HepG2 (cell line): ENCODE data around the gene PPP2R5D. TPM values are rescaled to one million over a fixed set of nuclear protein-coding genes. Genes with fewer than 3 reads are reported as not detected.

Experiments
- AGO1 ChIP-seq: fragments of 200-400 bp; formaldehyde crosslinking; IDR thresholded peaks from 2 replicates; pipeline ENCODE4 v1.6.1; 2017; ENCODE audit warnings: mild to moderate bottlenecking, low read depth, low read length, moderate library complexity; ENCODE audit not compliant: poor library complexity, severe bottlenecking
- BCL3 ChIP-seq: sonication (generic); formaldehyde crosslinking; IDR thresholded peaks from 2 replicates; pipeline ENCODE4 v1.5.1; 2020; ENCODE audit warnings: mild to moderate bottlenecking, missing genetic modification reagents, moderate library complexity
- NPAS2 ChIP-seq: sonication (generic); formaldehyde crosslinking; IDR thresholded peaks from 2 replicates; pipeline ENCODE4 v1.8.0; 2022; ENCODE audit warnings: mild to moderate bottlenecking, missing genetic modification reagents, borderline replicate concordance
- PBX3 ChIP-seq: sonication (generic); formaldehyde crosslinking; IDR thresholded peaks from 2 replicates; pipeline ENCODE4 v1.8.1; 2023; ENCODE audit warnings: missing genetic modification reagents, inconsistent platforms, borderline replicate concordance
- PHF8 ChIP-seq: sonication (generic); formaldehyde crosslinking; IDR thresholded peaks from 2 replicates; pipeline ENCODE4 v1.5.0; 2020; ENCODE audit warnings: missing genetic modification reagents
- PTBP1 ChIP-seq: fragments of 200-400 bp; formaldehyde crosslinking; IDR thresholded peaks from 2 replicates; pipeline ENCODE4 v1.6.1; 2018; ENCODE audit warnings: low read length, low read depth; ENCODE audit not compliant: poor library complexity, severe bottlenecking
- ZNF136 ChIP-seq: sonication (generic); formaldehyde crosslinking; IDR thresholded peaks from 2 replicates; pipeline ENCODE4 v1.8.1; 2022; ENCODE audit warnings: low read depth, mild to moderate bottlenecking, moderate library complexity, missing genetic modification reagents
- ZNF225 ChIP-seq: sonication (generic); formaldehyde crosslinking; IDR thresholded peaks from 2 replicates; pipeline ENCODE4 v1.4.0; 2020; ENCODE audit warnings: mild to moderate bottlenecking, missing genetic modification reagents
- ZNF3 ChIP-seq: IDR thresholded peaks from 2 replicates; pipeline ENCODE4 v1.7.0; 2017; ENCODE audit warnings: inconsistent platforms
- ZNF761 ChIP-seq: sonication (generic); formaldehyde crosslinking; conservative IDR thresholded peaks from 2 replicates; pipeline ENCODE4 v1.4.0; 2020; ENCODE audit warnings: mild to moderate bottlenecking, missing genetic modification reagents
- ZSCAN22 ChIP-seq: sonication (generic); formaldehyde crosslinking; IDR thresholded peaks from 2 replicates; pipeline ENCODE4 v1.4.0; 2020; ENCODE audit warnings: mild to moderate bottlenecking, missing genetic modification reagents
- polyA plus RNA-seq, 8 experiments: library from polyadenylated mRNA; depleted of rRNA in 3 of 8; stranded (reverse) in 7 of 8; unstranded in 1 of 8; fragments of >200 nt; fragmentation: Illumina TruSeq in 4 of 8; extraction: Trizol in 4 of 8; gene quantifications; 2 replicates each; pipeline versions ENCODE4 v1.2.1 to v1.2.3, GENCODE V29; 2011 to 2016; ENCODE audit warnings: low read depth in 4 of 8, missing spikeins in 1 of 8, mixed read lengths in 1 of 8; ENCODE audit not compliant: insufficient read depth in 1 of 8
- total RNA-seq, 5 experiments: library from RNA; depleted of rRNA; stranded (reverse); fragments of >200 nt; fragmentation: Illumina TruSeq; extraction: Trizol; gene quantifications; 2 replicates each; pipeline ENCODE4 v1.2.3, GENCODE V29; 2016; ENCODE audit warnings: low read depth in 1 of 5
- TF ChIP-seq, protein P1 (sequence below), 2 experiments: fragments of 450-650 bp in 1 of 2; sonication (generic) in 1 of 2; formaldehyde crosslinking in 1 of 2; IDR thresholded peaks; 2 replicates each; pipeline versions ENCODE4 v1.6.1 to v1.8.0; 2016 to 2022; ENCODE audit warnings: antibody characterized with exemption in 1 of 2, mild to moderate bottlenecking in 1 of 2, missing genetic modification reagents in 1 of 2
- TF ChIP-seq, protein P2 (sequence below): sonication (generic); formaldehyde crosslinking; IDR thresholded peaks from 2 replicates; pipeline ENCODE4 v1.4.0; 2020; ENCODE audit warnings: low read depth, mild to moderate bottlenecking, missing genetic modification reagents
- TF ChIP-seq, protein P3 (sequence below): sonication (generic); IDR thresholded peaks from 2 replicates; pipeline ENCODE4 v1.6.1; 2016; ENCODE audit warnings: low read depth, borderline replicate concordance

The PPP2R5D gene
- total and polyA plus RNA-seq, 2 of the 13 experiments (the other 11 are each of a cell fraction or from before 2014, with no cell fraction given): 53.7 to 60.4 TPM

DNA sequence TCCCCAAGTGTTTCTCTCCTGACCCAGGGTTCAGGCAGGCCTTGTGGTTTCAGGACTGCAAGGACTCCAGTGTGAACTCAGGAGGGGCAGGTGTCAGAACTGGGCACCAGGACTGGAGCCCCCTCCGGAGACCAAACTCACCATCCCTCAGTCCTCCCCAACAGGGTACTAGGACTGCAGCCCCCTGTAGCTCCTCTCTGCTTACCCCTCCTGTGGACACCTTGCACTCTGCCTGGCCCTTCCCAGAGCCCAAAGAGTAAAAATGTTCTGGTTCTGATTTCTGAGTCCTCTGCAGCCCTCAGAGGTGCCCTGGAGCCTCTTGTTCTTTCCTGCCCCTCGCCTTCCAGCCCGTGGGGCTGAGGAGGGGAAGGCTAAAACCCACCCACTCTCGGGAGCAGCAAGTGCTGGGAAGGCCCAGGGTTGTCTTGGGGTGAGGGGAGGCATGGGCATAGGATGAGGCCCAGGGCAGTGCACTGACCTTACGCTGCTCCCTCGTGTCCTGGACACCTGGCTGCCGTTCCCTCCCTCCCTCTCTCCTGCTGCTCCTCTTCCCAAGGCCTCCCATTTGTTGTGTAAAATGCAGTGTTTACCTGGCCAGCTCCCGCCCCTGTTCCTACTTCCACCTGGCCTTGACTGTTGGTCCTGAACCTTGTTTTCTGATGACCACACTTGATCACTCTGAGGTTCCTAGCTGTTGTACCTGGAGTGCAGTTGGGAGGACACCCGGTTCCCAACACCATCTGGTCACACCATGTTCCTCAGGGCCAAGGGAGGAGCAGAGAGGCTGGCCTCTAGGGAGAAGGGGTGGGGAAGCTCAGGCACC lies 45.2 kb upstream of the PPP2R5D start (continued):
- TF ChIP-seq BCL3 (CRISPR knock-in tag) (peak; percentile 56; the same call in 1 of the 2 replicates), ZNF3 (CRISPR knock-in tag) (no peak), PTBP1 (no peak), ZNF136 (CRISPR knock-in tag) (no peak), ZSCAN22 (CRISPR knock-in tag) (no peak), PHF8 (peak; percentile 59), ZNF761 (peak; percentile 94), AGO1 (no peak), ZNF225 (0 out of 2 replicates have a peak, but pooled peaks have one; percentile 44), PBX3 (CRISPR knock-in tag) (no peak), NPAS2 (CRISPR knock-in tag) (no peak)
- TF ChIP-seq, protein P1, sequence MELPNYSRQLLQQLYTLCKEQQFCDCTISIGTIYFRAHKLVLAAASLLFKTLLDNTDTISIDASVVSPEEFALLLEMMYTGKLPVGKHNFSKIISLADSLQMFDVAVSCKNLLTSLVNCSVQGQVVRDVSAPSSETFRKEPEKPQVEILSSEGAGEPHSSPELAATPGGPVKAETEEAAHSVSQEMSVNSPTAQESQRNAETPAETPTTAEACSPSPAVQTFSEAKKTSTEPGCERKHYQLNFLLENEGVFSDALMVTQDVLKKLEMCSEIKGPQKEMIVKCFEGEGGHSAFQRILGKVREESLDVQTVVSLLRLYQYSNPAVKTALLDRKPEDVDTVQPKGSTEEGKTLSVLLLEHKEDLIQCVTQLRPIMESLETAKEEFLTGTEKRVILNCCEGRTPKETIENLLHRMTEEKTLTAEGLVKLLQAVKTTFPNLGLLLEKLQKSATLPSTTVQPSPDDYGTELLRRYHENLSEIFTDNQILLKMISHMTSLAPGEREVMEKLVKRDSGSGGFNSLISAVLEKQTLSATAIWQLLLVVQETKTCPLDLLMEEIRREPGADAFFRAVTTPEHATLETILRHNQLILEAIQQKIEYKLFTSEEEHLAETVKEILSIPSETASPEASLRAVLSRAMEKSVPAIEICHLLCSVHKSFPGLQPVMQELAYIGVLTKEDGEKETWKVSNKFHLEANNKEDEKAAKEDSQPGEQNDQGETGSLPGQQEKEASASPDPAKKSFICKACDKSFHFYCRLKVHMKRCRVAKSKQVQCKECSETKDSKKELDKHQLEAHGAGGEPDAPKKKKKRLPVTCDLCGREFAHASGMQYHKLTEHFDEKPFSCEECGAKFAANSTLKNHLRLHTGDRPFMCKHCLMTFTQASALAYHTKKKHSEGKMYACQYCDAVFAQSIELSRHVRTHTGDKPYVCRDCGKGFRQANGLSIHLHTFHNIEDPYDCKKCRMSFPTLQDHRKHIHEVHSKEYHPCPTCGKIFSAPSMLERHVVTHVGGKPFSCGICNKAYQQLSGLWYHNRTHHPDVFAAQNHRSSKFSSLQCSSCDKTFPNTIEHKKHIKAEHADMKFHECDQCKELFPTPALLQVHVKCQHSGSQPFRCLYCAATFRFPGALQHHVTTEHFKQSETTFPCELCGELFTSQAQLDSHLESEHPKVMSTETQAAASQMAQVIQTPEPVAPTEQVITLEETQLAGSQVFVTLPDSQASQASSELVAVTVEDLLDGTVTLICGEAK (IDR thresholded peaks at IDR 0.05): no peak
- TF ChIP-seq, protein P1 (CRISPR knock-in tag; IDR thresholded peaks at IDR 0.05): peak; percentile 61; the same call in 1 of the 2 replicates
- TF ChIP-seq, protein P2, sequence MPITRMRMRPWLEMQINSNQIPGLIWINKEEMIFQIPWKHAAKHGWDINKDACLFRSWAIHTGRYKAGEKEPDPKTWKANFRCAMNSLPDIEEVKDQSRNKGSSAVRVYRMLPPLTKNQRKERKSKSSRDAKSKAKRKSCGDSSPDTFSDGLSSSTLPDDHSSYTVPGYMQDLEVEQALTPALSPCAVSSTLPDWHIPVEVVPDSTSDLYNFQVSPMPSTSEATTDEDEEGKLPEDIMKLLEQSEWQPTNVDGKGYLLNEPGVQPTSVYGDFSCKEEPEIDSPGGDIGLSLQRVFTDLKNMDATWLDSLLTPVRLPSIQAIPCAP (CRISPR knock-in tag): peak; percentile 63; the same call in 1 of the 2 replicates
- TF ChIP-seq, protein P3, sequence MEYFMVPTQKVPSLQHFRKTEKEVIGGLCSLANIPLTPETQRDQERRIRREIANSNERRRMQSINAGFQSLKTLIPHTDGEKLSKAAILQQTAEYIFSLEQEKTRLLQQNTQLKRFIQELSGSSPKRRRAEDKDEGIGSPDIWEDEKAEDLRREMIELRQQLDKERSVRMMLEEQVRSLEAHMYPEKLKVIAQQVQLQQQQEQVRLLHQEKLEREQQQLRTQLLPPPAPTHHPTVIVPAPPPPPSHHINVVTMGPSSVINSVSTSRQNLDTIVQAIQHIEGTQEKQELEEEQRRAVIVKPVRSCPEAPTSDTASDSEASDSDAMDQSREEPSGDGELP: peak; percentile 84; the same call in 1 of the 2 replicates
